T-cell (primary cell): ENCODE results near the gene TOX4. TPM values are rescaled to one million over a fixed set of nuclear protein-coding genes. Genes with fewer than 3 reads are reported as not detected.

Source experiments
- total RNA-seq, 35 experiments: library from RNA in 6 of 35; stranded (reverse) in 6 of 35; fragments of 120-200 nt in 1 of 35; gene quantifications; one replicate each; pipeline versions ENCODE4 v1.2.1 to v1.2.4 and lab custom pipeline; 2013 to 2026

TOX4 gene
- total RNA-seq, 5 donors from 2014 or later (not counting 1 experiment from before 2014, with no cell fraction given): 68.7 to 95.6 (median 78.9) TPM

Other genes starting within 250 kb of the TOX4 start
- 100 to 1,000 TPM; 417 to 530 (median 441) TPM for gene HNRNPC, start 207.8 kb upstream of the TOX4 start, total RNA-seq
- gene RPGRIP1, start 197.1 kb upstream of the TOX4 start, total RNA-seq: under 1 TPM in 2 of 5 donors, not detected in 3; 0.16 to 0.76 TPM
- gene SUPT16H, start 93.2 kb upstream of the TOX4 start, total RNA-seq: 10 to 100 TPM; 51.4 to 76.4 (median 71.6) TPM
- gene CHD8, start 21.1 kb upstream of the TOX4 start, total RNA-seq: 100 to 1,000 TPM; 125 to 133 (median 131) TPM
- gene RAB2B, start 236 bp upstream of the TOX4 start, total RNA-seq: 10 to 100 TPM; 23.6 to 33.7 (median 27.6) TPM
- 10 to 100 TPM; 48.0 to 94.6 (median 91.6) TPM for gene METTL3, start 34.1 kb downstream of the TOX4 start, total RNA-seq
- gene SALL2, start 49.2 kb downstream of the TOX4 start, total RNA-seq: 1 to 10 TPM; 3.3 to 5.8 (median 4.6) TPM
- not detected for gene OR10G3, start 102.9 kb downstream of the TOX4 start, total RNA-seq
- not detected for gene OR10G2, start 157.7 kb downstream of the TOX4 start, total RNA-seq
- under 1 TPM in 1 of 5 donors, not detected in 4; 0.26 TPM for gene OR4E2, start 176.6 kb downstream of the TOX4 start, total RNA-seq
- under 1 TPM in 1 of 5 donors, not detected in 4; 0.20 TPM for gene OR4E1, start 196.6 kb downstream of the TOX4 start, total RNA-seq